CD4-positive, alpha-beta memory T cell (primary cell): Measurements from ENCODE around the gene INSIG1. TPM values are rescaled to one million over a fixed set of nuclear protein-coding genes. Genes with fewer than 3 reads are reported as not detected.

Source experiments
- CTCF ChIA-PET: fragments of 350-600 bp; sonication (Branson Sonifier 250); formaldehyde crosslinking; loops from one replicate; lab custom pipeline; 2021; ENCODE audit warnings: inconsistent platforms; ENCODE audit not compliant: partially characterized antibody; lab: Charles Lee
- POLR2A ChIA-PET: fragments of 350-600 bp; sonication (Branson Sonifier 250); formaldehyde crosslinking; loops from one replicate; lab custom pipeline; 2021; ENCODE audit not compliant: partially characterized antibody; lab: Charles Lee
- DNase-seq, 5 donors: peaks; one replicate each; pipeline versions ENCODE4 v3.0.0 to v3.0.0-alpha.2; 2020 to 2022; ENCODE audit warnings: mixed read lengths in 1 of 5
- H3K27ac ChIP-seq: one replicate; pipeline ENCODE4 v1.7.0; 2013; ENCODE audit warnings: low read depth, low read length
- H3K27me3 ChIP-seq: 2 replicates; pipeline ENCODE4 v1.7.0; 2013; ENCODE audit warnings: mild to moderate bottlenecking, low read length, moderate library complexity; ENCODE audit not compliant: insufficient read depth
- H3K36me3 ChIP-seq: 2 replicates; pipeline ENCODE4 v1.7.0; 2013; ENCODE audit warnings: mild to moderate bottlenecking, low read length, moderate library complexity; ENCODE audit not compliant: insufficient read depth
- H3K4me1 ChIP-seq: 2 replicates; pipeline ENCODE4 v1.7.0; 2013; ENCODE audit warnings: mild to moderate bottlenecking, low read length, moderate library complexity; ENCODE audit not compliant: insufficient read depth
- H3K4me3 ChIP-seq, 2 donors: one replicate each; pipeline ENCODE4 v1.7.0; 2013; ENCODE audit warnings: low read length in 2 of 2, mild to moderate bottlenecking in 1 of 2
- H3K9me3 ChIP-seq, 2 donors: one replicate each; pipeline ENCODE4 v1.7.0; 2013; ENCODE audit warnings: low read length in 2 of 2, control low read depth in 1 of 2; ENCODE audit not compliant: control insufficient read depth in 1 of 2
- H3K27ac Mint-ChIP-seq, 7 donors: one replicate each; pipeline ENCODE4 v1.8.0; 2020 to 2021; ENCODE audit warnings: mixed read lengths in 7 of 7, mild to moderate bottlenecking in 6 of 7, inconsistent platforms in 3 of 7, moderate library complexity in 3 of 7
- H3K27me3 Mint-ChIP-seq, 2 donors: one replicate each; pipeline ENCODE4 v1.8.0; 2020 to 2021; ENCODE audit warnings: mixed read lengths in 2 of 2
- H3K36me3 Mint-ChIP-seq, 2 donors: one replicate each; pipeline ENCODE4 v1.8.0; 2020 to 2021; ENCODE audit warnings: mixed read lengths in 2 of 2, inconsistent platforms in 1 of 2, mild to moderate bottlenecking in 1 of 2
- H3K4me1 Mint-ChIP-seq, 4 donors: one replicate each; pipeline ENCODE4 v1.8.0; 2020 to 2021; ENCODE audit warnings: mixed read lengths in 4 of 4, mild to moderate bottlenecking in 1 of 4
- H3K4me3 Mint-ChIP-seq, 8 donors: one replicate each; pipeline ENCODE4 v1.8.0; 2020 to 2021; ENCODE audit warnings: mixed read lengths in 8 of 8, mild to moderate bottlenecking in 7 of 8, moderate library complexity in 6 of 8, inconsistent platforms in 3 of 8
- H3K9me3 Mint-ChIP-seq, 8 donors: one replicate each; pipeline ENCODE4 v1.8.0; 2020 to 2021; ENCODE audit warnings: mixed read lengths in 8 of 8, mild to moderate bottlenecking in 5 of 8, inconsistent platforms in 3 of 8, moderate library complexity in 1 of 8
- intact Hi-C: fragments of 100-400 bp; cut with micrococcal nuclease; formaldehyde crosslinking; loops from one replicate; pipeline ENCODE4 v1.15.1; 2023
- polyA plus RNA-seq, 2 donors: library from polyadenylated mRNA; unstranded; fragments of 300-500 nt; fragmentation: Illumina TruSeq; gene quantifications; one replicate each; pipeline ENCODE4 v1.2.3, GENCODE V29; 2021
- total RNA-seq, 2 experiments: library from RNA; stranded (reverse); gene quantifications; one replicate each; pipeline ENCODE4 v1.2.3, GENCODE V29; 2021

Gene INSIG1
- total and polyA plus RNA-seq, 4 experiments from 2014 or later = 28.1 to 43.0 (median 41.7) TPM

DNA sequence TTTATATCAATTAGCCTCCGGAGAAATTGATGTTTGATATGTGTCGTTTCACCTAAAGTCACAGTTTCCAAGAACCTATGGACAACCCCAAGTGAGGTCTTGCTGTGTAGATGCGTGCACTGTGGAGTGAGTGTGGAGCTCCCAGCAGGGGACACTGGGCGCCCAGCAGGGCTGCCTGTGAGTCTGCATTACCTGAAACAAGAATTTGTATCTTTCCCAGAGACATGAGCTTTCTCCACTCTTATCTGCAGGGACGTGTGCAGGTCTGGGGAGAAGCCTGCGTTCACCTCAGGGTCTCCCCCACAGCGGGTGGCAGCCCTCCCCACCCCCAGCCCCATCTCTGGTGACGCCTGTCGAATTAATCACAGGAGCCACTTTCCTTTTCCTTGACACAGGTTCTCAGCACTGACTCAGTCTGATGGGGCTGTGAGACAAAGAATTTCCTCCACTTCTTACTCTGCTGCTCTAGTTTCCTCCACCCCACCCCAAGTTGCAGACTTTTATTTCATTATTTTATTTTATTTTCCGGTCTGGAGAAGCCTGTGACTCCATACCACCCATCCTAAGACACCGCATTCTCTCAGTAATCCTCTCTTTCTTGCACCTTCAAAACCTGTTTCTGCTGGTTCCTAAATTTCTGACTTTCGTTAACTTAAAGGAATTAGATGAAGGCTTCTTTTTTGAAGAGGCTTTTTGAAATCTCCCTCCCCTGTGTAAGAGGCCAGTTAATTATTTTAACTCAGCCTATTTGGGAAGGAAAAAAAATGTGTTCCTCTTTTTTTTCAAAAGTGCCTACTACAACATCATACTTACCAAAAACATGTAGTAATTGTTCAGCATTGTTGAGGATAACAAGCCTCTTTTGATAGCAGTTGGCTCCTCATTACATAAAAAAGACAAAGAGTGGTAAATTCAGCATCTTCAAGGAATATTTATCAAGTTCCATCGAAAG is 17.0 kb upstream of the INSIG1 start:
- Histone ChIP-seq H3K36me3 (no peaks in the 10 kb centered on the region), H3K4me3 (no peak overlapping the region), H3K27ac (no peak overlapping the region), H3K4me1 (no peaks in the 10 kb centered on the region), H3K9me3 (no peaks in the 10 kb centered on the region), H3K27me3 (no peaks in the 10 kb centered on the region)
- ChIA-PET POLR2A (no interaction called here), CTCF (interaction anchor here (2.3 kb wide), 1 partner anchor 64 kb away, joined by 5 read pairs; no protein-coding TSS in a partner anchor)
- no peaks in the 10 kb centered on the region for H3K9me3 Mint-ChIP-seq
- no peaks in the 10 kb centered on the region for H3K36me3 Mint-ChIP-seq
- no peak overlapping the region for H3K4me3 Mint-ChIP-seq
- intact Hi-C loops = loop anchor here (5.0 kb wide), 1 partner anchor 67 kb away; no protein-coding TSS in a partner anchor
- H3K27ac Mint-ChIP-seq = no peak overlapping the region
- peaks cover 11% of the 10 kb centered on the region in 2 donors for H3K27me3 Mint-ChIP-seq
- H3K4me1 Mint-ChIP-seq = peaks cover 3 to 9% (median 6%) of the 10 kb centered on the region in 4 donors
- no peak for DNase-seq

DNA sequence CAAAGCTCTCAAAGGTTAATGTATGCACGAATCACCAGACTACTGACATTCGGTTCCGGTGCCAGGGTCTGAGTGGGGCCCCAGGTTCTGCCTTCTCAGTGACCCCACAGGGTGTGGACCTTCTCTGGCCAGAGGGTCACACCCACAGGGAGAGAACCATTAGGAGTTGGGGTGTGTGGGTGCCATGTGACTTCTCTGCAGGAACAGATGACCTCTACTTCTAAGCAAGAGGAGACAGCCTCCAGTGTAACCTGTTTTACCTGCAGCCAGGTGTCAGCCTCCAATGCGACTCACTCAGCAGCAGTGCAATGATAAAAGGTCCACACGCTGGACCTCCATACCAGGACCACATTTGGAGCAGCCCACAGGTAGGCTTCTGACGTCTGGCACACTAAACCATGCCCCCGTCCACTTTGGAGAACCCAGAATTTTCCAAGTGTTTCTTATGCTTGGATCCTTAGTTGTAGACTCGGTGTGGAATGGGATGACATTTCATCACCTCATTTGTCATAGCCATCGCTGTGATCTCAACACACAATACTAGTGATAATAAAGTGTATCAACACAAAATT is 16.2 kb upstream of the INSIG1 start:
- DNase-seq = no peak
- H3K27me3 Mint-ChIP-seq = peaks cover 6 to 11% of the 10 kb centered on the region in 2 donors
- Histone ChIP-seq H3K27ac (no peak overlapping the region), H3K4me3 (no peak overlapping the region), H3K9me3 (no peaks in the 10 kb centered on the region), H3K27me3 (no peaks in the 10 kb centered on the region), H3K36me3 (no peaks in the 10 kb centered on the region), H3K4me1 (no peaks in the 10 kb centered on the region)
- H3K9me3 Mint-ChIP-seq = no peaks in the 10 kb centered on the region
- H3K36me3 Mint-ChIP-seq = no peaks in the 10 kb centered on the region
- H3K27ac Mint-ChIP-seq = no peak overlapping the region
- ChIA-PET POLR2A (no interaction called here), CTCF (no interaction called here)
- intact Hi-C loops = loop anchor here (5.0 kb wide), 1 partner anchor 66 kb away; no protein-coding TSS in a partner anchor
- H3K4me3 Mint-ChIP-seq = no peak overlapping the region
- H3K4me1 Mint-ChIP-seq = peaks cover 7 to 16% (median 13%) of the 10 kb centered on the region in 4 donors

DNA sequence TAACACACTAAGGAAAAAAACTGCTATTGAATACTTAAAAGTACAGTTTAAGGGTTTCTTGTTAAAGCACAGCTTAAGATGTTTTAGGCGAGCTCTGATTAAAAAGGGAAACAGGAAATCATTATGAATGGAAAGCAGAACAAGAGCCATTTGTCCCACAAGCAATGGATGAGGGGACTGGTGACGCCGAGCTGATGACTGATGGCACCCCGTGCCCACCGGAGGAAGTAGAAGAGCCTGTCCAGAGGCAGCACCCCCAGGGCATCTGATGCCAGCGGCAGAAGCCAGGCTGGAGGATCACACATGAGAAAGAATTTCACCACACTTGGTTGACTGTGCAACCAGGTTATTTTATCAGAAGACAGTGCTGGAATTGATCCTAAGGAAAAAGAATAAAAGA is 15.0 kb upstream of the INSIG1 start:
- Mint-ChIP-seq H3K9me3 (no peaks in the 10 kb centered on the region), H3K27ac (no peak overlapping the region), H3K4me3 (no peak overlapping the region), H3K4me1 (peaks cover 16 to 24% (median 20%) of the 10 kb centered on the region in 4 donors), H3K36me3 (no peaks in the 10 kb centered on the region), H3K27me3 (peaks cover 6 to 11% of the 10 kb centered on the region in 2 donors)
- CTCF ChIA-PET = no interaction called here
- no peaks in the 10 kb centered on the region for H3K27me3 ChIP-seq
- no peak overlapping the region for H3K4me3 ChIP-seq
- no peaks in the 10 kb centered on the region for H3K4me1 ChIP-seq
- intact Hi-C loops = loop anchor here (5.0 kb wide), 1 partner anchor 65 kb away; no protein-coding TSS in a partner anchor
- no peaks in the 10 kb centered on the region for H3K9me3 ChIP-seq
- no peak overlapping the region for H3K27ac ChIP-seq
- no peak for DNase-seq
- POLR2A ChIA-PET = interaction anchor here (0.6 to 1.2 kb wide), 2 partner anchors 14 to 17 kb away, joined by 3 read pairs; no protein-coding TSS in a partner anchor
- H3K36me3 ChIP-seq = no peaks in the 10 kb centered on the region

- Mint-ChIP-seq H3K27me3 (peaks cover under 1 to 7% of the 10 kb centered on the region in 2 donors), H3K4me3 (no peak overlapping the region), H3K9me3 (no peaks in the 10 kb centered on the region), H3K36me3 (no peaks in the 10 kb centered on the region), H3K27ac (no peak overlapping the region), H3K4me1 (peaks cover 16 to 24% (median 21%) of the 10 kb centered on the region in 4 donors)
- no peak overlapping the region for H3K4me3 ChIP-seq
- H3K36me3 ChIP-seq = no peaks in the 10 kb centered on the region
- H3K27ac ChIP-seq = no peak overlapping the region
- ChIA-PET CTCF (no interaction called here), POLR2A (no interaction called here)
- intact Hi-C loops = loop anchor here (5.0 kb wide), 1 partner anchor 64 kb away; no protein-coding TSS in a partner anchor
- no peaks in the 10 kb centered on the region for H3K4me1 ChIP-seq
- DNase-seq = no peak
- no peaks in the 10 kb centered on the region for H3K9me3 ChIP-seq
- no peaks in the 10 kb centered on the region for H3K27me3 ChIP-seq
These were observed 14.0 kb upstream of the INSIG1 start for GRCh38 chr7:155283565-155284194.

GRCh38 chr7:155284496-155285274 is 13.0 kb upstream of the INSIG1 start:
- CTCF ChIA-PET = interaction anchor here (0.9 kb wide), 1 partner anchor 12 kb away, joined by 5 read pairs; no protein-coding TSS in a partner anchor
- Histone ChIP-seq H3K27me3 (no peaks in the 10 kb centered on the region), H3K36me3 (no peaks in the 10 kb centered on the region), H3K27ac (no peak overlapping the region), H3K4me3 (no peak overlapping the region), H3K9me3 (no peaks in the 10 kb centered on the region), H3K4me1 (no peaks in the 10 kb centered on the region)
- DNase-seq = no peak
- intact Hi-C loops = loop anchor here (5.0 kb wide), 1 partner anchor 63 kb away; no protein-coding TSS in a partner anchor
- POLR2A ChIA-PET = no interaction called here
- Mint-ChIP-seq H3K4me1 (peaks cover 16 to 24% (median 21%) of the 10 kb centered on the region in 4 donors), H3K27me3 (peaks cover 0 to 2% of the 10 kb centered on the region in 2 donors), H3K4me3 (peak overlapping the region in 1 of 8 donors; percentile 47), H3K36me3 (no peaks in the 10 kb centered on the region), H3K27ac (peak overlapping the region in 2 of 7 donors; percentile 25 to 43), H3K9me3 (no peaks in the 10 kb centered on the region)

GRCh38 chr7:155285423-155285822 is 12.3 kb upstream of the INSIG1 start:
- Histone ChIP-seq H3K4me1 (no peaks in the 10 kb centered on the region), H3K9me3 (no peaks in the 10 kb centered on the region), H3K36me3 (no peaks in the 10 kb centered on the region), H3K27ac (no peak overlapping the region), H3K4me3 (no peak overlapping the region), H3K27me3 (no peaks in the 10 kb centered on the region)
- intact Hi-C loops = no loop called here
- H3K27ac Mint-ChIP-seq = no peak overlapping the region
- H3K9me3 Mint-ChIP-seq = no peaks in the 10 kb centered on the region
- peaks cover 16 to 24% (median 21%) of the 10 kb centered on the region in 4 donors for H3K4me1 Mint-ChIP-seq
- peak overlapping the region in 1 of 8 donors; percentile 22 for H3K4me3 Mint-ChIP-seq
- no peak for DNase-seq
- peaks cover 0 to 2% of the 10 kb centered on the region in 2 donors for H3K27me3 Mint-ChIP-seq
- CTCF ChIA-PET = interaction anchor here (0.9 kb wide), 1 partner anchor 11 kb away, joined by 5 read pairs; no protein-coding TSS in a partner anchor
- H3K36me3 Mint-ChIP-seq = no peaks in the 10 kb centered on the region
- POLR2A ChIA-PET = no interaction called here
